DMS79 treated with DMSO at 0.1 percent for 48 hours (cell line): ENCODE data around the gene NGDN.

ENCODE experiments used
- DNase-seq: peaks from one replicate; lab custom pipeline; 2025; lab: John Stamatoyannopoulos, UW

NGDN gene

DNA sequence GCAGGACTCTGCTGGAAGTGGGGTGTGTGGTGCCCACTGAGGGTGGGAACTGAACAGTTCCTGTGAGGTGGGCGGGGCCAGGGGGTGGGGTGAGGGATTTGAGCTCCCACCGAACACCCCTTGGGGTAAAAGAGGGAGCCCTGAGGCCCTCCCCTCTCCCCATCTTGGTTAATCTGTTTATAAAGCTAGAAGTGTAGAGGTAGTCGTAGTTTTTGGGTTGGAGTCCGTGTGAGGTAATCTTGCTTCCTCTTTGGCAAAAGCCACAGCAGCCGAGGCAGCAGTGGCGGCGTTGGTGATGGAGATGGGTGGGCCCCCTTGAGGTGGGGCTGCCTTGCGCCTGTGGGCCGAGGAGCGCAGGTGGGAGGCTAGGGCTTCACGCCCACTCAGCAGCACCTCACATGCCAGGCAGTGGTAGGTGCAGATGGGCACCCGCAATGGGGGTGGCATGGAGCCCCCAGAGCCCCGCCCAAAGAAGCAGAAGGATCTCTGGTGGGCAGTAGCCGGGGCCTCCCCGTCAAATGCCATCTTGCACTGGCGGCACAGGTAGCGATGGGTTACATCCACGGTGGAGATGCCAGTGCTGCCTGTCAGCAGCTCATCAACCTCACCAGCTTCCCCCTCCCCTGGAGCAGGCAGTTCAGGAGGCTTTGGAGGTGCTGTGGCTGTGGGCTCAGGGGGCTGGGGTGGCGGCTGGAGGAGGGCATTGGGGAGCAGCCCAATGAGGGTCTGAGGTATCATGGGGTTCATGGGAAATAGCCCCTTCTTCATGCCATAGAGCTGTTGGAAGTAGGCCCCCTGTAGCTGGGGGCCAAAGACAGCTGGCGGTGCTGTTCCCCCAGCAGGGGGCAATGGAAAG, 52.5 kb downstream of the NGDN start:
- no peak for DNase-seq

DNA sequence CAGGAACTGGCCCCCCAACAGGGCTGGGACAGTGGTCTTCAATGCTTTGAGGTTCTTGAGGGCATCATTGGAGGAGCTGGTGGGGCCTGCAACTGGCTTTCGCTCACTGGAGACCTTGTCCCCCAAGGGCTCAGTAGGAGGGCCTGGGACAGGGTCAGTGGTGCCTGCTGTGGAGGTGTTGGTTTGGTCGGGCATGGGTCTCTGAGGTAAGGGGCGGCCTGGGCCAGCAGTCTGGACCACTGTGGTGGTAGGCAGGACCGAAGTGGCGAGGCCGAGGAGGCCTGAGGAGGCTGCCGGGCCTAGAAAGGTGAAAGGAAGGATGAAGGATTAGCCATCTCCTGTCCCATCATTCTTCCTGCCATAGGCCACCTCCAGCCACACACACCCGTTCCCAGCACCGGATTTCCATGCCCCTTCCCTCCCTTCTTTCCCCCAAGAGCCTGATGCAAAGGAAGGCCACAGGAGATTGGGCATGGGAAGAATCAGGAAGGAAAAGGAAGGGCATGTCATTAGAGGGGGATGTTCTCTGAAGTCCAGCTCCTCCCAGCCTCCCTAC, 53.2 kb downstream of the NGDN start:
- no peak for DNase-seq

DNA sequence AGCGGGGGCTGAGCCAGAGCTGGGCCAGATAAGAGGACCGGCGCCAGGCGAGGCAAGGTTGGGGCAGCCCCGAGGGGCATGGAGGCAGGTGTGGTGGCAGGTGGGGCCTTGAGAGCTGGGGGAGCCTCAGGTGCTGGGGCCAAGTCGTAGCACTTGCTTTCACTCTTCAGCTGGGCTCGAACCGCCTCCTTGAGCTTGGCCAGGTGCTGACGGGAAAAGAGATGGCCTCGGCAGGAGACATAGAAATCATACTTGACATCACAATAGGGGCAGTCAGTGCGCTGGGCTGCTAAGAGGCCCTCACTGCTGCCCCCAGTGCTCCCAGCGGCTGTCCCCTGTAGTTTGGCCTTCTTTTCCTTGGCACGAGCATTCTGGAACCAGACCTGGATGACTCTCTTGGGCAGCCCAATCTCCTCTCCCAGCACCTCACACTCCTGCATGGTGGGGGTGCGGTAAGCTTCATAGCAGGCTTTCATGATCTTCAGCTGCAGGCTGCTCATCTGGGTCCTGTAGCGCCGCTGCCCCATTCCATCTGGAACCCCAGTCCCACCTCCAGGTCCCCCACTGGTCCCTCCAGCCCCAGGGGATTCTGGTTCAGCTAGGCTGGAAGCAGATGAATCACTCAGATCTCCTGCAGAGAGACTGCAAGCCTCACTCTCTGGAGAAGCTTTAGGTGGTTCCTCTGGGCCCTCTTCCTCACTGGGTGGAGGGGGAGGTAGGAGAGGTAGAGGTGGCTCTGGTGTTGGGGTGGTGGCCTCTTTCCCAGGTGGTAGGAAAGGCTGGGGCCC, 53.9 kb downstream of the NGDN start:
- peak; percentile 34 for DNase-seq

DNA sequence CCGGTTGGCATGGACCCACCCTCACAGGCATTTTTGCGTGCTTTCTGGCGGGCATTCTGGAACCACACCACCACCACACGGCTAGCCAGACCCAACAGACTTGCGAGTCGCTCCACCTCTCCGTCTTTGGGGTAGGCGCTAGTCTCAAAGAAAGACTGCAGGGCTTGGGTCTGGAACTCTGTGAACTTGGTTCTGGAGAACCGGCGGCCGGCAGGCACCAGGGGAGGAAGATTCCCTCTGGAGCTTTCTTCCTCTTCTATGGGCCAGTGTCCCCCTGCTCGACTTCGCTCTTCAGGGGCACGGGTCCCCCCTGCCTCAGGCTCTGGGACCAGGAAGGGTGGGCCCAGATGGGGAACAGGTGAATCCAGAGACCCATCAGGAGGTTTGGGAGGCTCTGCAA, 55.5 kb downstream of the NGDN start:
- DNase-seq = no peak

DNA sequence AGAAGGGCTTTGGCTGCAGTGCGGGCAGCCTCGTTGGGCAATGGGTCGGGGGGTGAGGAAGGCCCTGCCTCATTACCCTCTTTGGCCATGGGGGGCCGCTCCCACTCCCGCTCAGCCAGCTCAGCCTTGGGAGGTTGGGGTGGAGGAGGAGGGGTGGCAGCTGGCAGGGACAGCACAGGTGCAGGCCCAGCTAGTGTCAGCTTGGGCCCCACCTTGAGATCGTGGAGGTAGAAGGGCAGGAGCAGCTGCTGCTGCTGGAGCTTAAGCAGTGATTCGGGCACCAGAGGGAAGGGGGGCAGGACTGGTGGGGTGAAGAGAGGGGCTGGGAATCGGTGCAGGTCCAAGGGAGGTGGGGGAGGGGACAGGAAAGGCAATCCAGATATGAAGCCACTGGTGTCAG, 56.1 kb downstream of the NGDN start:
- DNase-seq = no peak
